Left colon (tissue), 2 donors: ENCODE data around the gene ELP4. TPM values are rescaled to one million over a fixed set of nuclear protein-coding genes. Genes with fewer than 3 reads are reported as not detected.
"Not testable (repeated sequence)": the region's sequence is repeated elsewhere in the genome, so short reads cannot be mapped to it uniquely, and the experiment has no call there.

Experiments used
- ATAC-seq: fragments of 200-7000 bp; cut with Tn5 transposase; one replicate; pipeline ENCODE4 v1.9.1; 2020; ENCODE audit warnings: mild to moderate bottlenecking, moderate library complexity
- DNase-seq, 2 donors: peaks; one replicate each; pipeline ENCODE4 v3.0.0-alpha.2; 2020
- intact Hi-C, 2 donors: fragments of 100-400 bp; cut with DNase I in 1 of 2; cut with micrococcal nuclease in 1 of 2; formaldehyde crosslinking; loops; one replicate each; pipeline versions ENCODE4 v1.11.2 to v1.14.0; 2022; cut with DNase I, micrococcal nuclease
- total RNA-seq, 2 donors: library from RNA; stranded (reverse); fragmentation: NEBNext Ultra II Directional; extraction: Animal tissue kit (Norgen Biotek cat#: 25700); gene quantifications; one replicate each; pipeline ENCODE4 v1.2.1, GENCODE V29; 2021
- donor health status: DM: no; HTN: no; CAD: no.
- donor health status: DM: yes; HTN: yes; CAD: no.

The ELP4 gene
- total RNA-seq, 2 donors from 2014 or later, result 15.1 to 15.2 TPM

DNA sequence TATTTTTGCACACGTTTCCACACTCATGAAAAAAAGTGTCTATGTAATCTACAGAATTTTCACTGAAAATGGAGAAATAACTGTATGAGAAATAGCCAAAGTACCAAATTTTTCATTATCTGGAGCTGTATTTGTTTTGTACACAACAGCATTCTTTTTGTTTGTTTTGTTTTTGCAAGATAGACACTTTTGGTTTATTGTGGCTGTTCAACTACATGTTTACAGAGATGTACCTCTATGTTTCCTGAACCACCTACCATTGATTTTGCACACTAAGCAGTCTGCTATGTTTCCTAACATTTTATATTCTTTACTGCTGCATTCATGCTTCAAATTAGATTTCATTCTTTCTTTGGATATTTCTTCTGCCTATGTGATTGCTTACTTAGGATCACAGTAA is 116.3 kb downstream of the ELP4 start:
- no peak for ATAC-seq
- intact Hi-C loops, result no loop called here
- DNase-seq, result no peak

- DNase-seq (no peak), ATAC-seq (no peak)
- intact Hi-C loops, result no loop called here
Measured at GRCh38 chr11:31628111-31628510, 118.5 kb downstream of the ELP4 start.

- no peak for DNase-seq
- no peak for ATAC-seq
- intact Hi-C loops, result no loop called here
Measured at GRCh38 chr11:31636983-31637382, 127.4 kb downstream of the ELP4 start.

- ATAC-seq, result no peak
- DNase-seq, result no peak
- intact Hi-C loops, result no loop called here
Measured at GRCh38 chr11:31640611-31641010, 131.0 kb downstream of the ELP4 start.

- DNase-seq (peak in 1 of 2 donors; percentile 25), ATAC-seq (peak; percentile 40)
- intact Hi-C loops, result no loop called here
Measured at GRCh38 chr11:31641477-31642062, 132.0 kb downstream of the ELP4 start.

GRCh38 chr11:31643857-31644256 is 134.3 kb downstream of the ELP4 start:
- DNase-seq (no peak), ATAC-seq (no peak)
- intact Hi-C loops, result no loop called here

GRCh38 chr11:31645747-31646146 is 136.2 kb downstream of the ELP4 start:
- ATAC-seq, result no peak
- intact Hi-C loops, result no loop called here
- no peak for DNase-seq

- no peak for DNase-seq
- intact Hi-C loops, result no loop called here
- ATAC-seq, result no peak
Measured at GRCh38 chr11:31646216-31646615, 136.6 kb downstream of the ELP4 start.

- intact Hi-C loops, result no loop called here
- no peak for ATAC-seq
- no peak for DNase-seq
Measured at GRCh38 chr11:31649129-31649966, 139.8 kb downstream of the ELP4 start.

- ATAC-seq (no peak), DNase-seq (no peak)
- intact Hi-C loops, result no loop called here
Measured at GRCh38 chr11:31651208-31651607, 141.6 kb downstream of the ELP4 start.

DNA sequence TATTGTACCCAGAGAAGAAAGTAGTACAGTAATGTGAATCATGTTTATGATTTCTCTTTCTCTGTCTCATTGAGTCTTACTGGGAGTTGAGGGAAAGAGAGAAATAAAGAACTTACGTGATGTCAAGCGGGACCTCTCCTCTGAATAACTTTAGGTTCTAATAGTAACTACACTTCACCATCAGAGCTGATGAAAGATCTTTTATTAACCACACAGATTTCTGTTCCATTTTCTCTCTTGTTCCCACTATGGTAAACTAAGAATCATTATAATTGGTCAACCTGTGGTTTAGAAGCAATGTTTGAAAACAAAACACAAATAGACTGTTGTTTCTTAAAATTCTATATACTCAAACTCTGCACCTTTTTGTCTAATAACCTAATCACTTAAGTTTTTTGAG is 142.3 kb downstream of the ELP4 start:
- DNase-seq (no peak), ATAC-seq (no peak)
- intact Hi-C loops, result no loop called here

GRCh38 chr11:31652528-31652927 is 143.0 kb downstream of the ELP4 start:
- ATAC-seq (no peak), DNase-seq (no peak)
- intact Hi-C loops, result no loop called here

DNA sequence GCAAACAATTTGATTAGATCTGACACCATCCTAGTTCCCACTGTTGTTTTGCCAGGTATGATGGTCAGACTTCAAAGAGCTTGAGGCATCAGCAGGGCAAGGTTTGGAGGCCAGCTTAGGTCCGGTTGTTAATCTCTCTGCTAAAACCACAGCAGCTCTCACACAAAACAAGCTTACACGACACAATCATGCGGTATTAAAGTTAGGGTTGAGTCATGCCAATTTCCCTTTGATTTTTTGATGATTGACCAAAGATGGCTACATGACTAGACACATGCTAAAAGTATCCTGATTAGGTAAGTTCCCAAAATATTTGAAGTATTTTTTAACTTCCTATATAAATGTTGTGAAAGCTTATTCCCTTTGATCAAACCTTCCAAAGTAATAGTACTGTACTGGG is 145.9 kb downstream of the ELP4 start:
- no peak for DNase-seq
- no peak for ATAC-seq
- intact Hi-C loops, result no loop called here

DNA sequence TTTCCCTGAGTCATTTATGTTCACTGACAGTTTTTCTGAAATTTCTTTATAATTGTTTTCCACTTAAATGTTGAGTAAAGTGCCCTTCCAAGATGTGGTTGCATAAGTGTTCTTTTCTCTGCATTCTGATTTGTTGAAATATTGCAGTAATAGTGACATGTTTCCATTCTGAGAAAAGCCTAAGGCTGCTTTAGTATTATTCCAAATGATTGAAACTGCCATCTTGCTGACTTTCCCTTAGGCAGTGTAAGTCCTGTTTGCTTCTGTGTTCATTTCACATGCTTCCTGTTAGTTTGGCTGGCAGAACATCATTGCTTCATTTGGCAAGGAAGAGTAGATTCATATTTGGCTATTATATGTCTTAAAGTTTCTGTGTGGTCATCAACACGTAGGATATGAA is 146.5 kb downstream of the ELP4 start:
- ATAC-seq (no peak), DNase-seq (no peak)
- intact Hi-C loops, result no loop called here

DNA sequence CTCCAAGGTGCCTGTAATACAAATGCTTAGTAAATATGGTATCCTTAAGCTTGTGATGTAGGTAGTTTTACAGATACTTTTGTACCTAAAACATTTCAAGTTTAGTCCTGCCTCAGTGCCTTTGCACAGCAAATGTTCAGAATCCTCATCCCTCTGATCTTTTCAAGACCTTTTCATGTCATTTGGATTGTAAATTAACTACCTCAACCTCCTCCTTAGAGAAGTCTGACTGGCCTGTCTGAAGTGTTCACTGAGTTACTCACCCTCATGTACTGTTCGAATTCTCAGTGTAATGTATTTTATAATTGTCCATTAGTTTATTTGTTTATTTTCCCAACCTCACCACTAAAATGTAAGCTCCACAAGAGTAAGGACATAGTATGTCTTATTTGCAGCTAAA is 147.5 kb downstream of the ELP4 start:
- intact Hi-C loops, result no loop called here
- ATAC-seq, result no peak
- DNase-seq, result no peak

- intact Hi-C loops, result no loop called here
- DNase-seq (no peak), ATAC-seq (no peak)
Measured at GRCh38 chr11:31664129-31664528, 154.6 kb downstream of the ELP4 start.

GRCh38 chr11:31664954-31665353 is 155.4 kb downstream of the ELP4 start:
- DNase-seq, result no peak
- intact Hi-C loops, result no loop called here
- no peak for ATAC-seq

DNA sequence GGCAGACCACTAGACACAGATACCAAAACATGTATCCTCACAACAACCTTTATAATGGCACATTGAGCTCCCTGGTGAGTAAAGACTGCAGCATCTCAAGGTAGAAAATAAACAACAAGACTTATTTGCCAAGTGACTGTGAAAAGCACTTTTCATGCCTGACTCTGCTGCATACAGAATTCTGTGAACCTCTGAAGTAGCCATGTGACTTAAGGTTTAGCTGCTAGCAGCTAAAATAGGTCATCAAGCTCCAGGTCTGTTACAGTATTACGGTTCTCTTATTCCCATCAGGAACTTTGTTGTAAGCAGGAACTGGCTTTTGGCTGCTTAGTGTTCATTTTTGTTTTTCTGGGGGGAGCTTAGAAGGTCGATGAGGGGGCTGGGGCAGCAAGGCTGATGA is 162.1 kb downstream of the ELP4 start:
- DNase-seq, result no peak
- no peak for ATAC-seq
- intact Hi-C loops, result no loop called here

- ATAC-seq, intact Hi-C loops, DNase-seq: not testable (repeated sequence)
Measured at GRCh38 chr11:31673108-31673507, 163.5 kb downstream of the ELP4 start.

DNA sequence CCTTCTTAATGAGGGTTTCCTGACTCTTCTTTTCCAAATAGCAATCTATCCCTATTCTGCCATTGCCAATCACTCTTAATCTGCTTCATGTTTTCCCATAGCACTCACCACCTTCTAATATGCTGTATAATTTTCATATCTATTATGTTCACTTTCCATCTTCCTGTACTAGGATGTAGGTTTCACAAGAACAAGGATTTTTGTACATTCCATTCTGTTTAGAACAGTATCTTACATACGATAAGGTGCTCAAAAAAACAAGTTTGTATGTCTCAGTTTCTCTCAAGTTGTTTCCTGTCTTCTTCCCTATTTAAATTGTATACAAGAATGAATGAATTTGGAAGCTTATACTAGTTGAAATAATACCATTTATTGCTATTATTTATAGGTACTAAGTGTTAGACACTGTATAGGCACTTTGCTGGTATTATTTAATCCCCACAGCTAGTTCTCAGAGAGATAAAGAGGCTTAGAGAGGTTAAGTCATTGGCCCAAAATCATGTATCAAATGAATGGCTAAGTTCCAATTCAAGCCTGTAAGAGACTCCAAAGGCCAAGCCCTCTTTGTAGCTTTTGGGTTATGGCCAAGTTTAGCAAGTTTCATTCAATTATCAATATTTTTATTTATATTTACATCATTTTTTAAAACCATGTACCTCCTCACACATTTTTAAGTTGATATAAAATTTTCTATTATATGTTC is 166.9 kb downstream of the ELP4 start:
- intact Hi-C loops, result no loop called here
- DNase-seq (no peak), ATAC-seq (no peak)
